ENCODE results near the gene PCDHA12. TPM values are rescaled to one million over a fixed set of nuclear protein-coding genes. Genes with fewer than 3 reads are reported as not detected.
"Not testable (repeated sequence)": the region's sequence is repeated elsewhere in the genome, so short reads cannot be mapped to it uniquely, and the experiment has no call there.

PCDHA12 gene
- total and polyA plus RNA-seq, 7 donors: 0.01 to 0.06 TPM; not detected in 5

DNA sequence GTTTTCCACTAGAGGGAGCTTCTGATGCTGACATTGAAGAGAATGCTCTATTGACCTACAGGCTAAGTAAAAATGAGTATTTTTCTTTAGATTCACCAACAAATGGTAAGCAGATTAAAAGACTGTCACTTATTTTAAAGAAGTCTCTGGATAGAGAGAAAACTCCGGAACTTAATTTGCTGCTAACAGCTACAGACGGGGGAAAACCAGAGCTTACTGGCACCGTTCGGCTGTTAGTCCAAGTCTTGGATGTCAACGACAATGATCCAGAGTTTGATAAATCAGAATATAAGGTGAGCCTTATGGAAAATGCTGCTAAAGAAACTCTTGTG, 5.6 kb upstream of the PCDHA12 start:
- DNase-seq: no peak
- Histone ChIP-seq H3K27me3 (ENCODE audit: insufficient read depth in 3 of 3, low read length in 2 of 3) (peaks cover 0 to 16% (median 1%) of the 10 kb centered on the region in 3 donors), H3K9me3 (peaks cover 10% of the 10 kb centered on the region), H3K4me1 (no peaks in the 10 kb centered on the region), H3K27ac (no peak overlapping the region), H3K4me3 (no peak overlapping the region), H3K36me3 (ENCODE audit: insufficient read depth in 1 of 2, low read depth in 1 of 2) (no peaks in the 10 kb centered on the region)
- TF ChIP-seq, protein P1, sequence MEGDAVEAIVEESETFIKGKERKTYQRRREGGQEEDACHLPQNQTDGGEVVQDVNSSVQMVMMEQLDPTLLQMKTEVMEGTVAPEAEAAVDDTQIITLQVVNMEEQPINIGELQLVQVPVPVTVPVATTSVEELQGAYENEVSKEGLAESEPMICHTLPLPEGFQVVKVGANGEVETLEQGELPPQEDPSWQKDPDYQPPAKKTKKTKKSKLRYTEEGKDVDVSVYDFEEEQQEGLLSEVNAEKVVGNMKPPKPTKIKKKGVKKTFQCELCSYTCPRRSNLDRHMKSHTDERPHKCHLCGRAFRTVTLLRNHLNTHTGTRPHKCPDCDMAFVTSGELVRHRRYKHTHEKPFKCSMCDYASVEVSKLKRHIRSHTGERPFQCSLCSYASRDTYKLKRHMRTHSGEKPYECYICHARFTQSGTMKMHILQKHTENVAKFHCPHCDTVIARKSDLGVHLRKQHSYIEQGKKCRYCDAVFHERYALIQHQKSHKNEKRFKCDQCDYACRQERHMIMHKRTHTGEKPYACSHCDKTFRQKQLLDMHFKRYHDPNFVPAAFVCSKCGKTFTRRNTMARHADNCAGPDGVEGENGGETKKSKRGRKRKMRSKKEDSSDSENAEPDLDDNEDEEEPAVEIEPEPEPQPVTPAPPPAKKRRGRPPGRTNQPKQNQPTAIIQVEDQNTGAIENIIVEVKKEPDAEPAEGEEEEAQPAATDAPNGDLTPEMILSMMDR (IDR thresholded peaks at IDR 0.05): no peak
- 50 to 54% (median 52%) methylated on average over 5 of the region's 5 CpGs for WGBS, 3 donors
- intact Hi-C loops (cut with DNase I): no loop called here
- no peak for ATAC-seq

GRCh38 chr5:140870221-140871201, 4.6 kb upstream of the PCDHA12 start:
- no peak for ATAC-seq
- Histone ChIP-seq H3K36me3 (ENCODE audit: insufficient read depth in 1 of 2, low read depth in 1 of 2) (no peaks in the 10 kb centered on the region), H3K27me3 (ENCODE audit: insufficient read depth in 3 of 3, low read length in 2 of 3) (peaks cover 0 to 26% (median 3%) of the 10 kb centered on the region in 3 donors), H3K9me3 (peaks cover 10% of the 10 kb centered on the region), H3K4me3 (no peak overlapping the region), H3K4me1 (no peaks in the 10 kb centered on the region), H3K27ac (no peak overlapping the region)
- TF ChIP-seq, protein P1 (IDR thresholded peaks at IDR 0.05): no peak
- 36 to 48% (median 39%) methylated on average over 102 to 114 of the region's 114 CpGs for WGBS, 3 donors
- intact Hi-C loops (cut with DNase I): no loop called here
- DNase-seq: no peak

DNA sequence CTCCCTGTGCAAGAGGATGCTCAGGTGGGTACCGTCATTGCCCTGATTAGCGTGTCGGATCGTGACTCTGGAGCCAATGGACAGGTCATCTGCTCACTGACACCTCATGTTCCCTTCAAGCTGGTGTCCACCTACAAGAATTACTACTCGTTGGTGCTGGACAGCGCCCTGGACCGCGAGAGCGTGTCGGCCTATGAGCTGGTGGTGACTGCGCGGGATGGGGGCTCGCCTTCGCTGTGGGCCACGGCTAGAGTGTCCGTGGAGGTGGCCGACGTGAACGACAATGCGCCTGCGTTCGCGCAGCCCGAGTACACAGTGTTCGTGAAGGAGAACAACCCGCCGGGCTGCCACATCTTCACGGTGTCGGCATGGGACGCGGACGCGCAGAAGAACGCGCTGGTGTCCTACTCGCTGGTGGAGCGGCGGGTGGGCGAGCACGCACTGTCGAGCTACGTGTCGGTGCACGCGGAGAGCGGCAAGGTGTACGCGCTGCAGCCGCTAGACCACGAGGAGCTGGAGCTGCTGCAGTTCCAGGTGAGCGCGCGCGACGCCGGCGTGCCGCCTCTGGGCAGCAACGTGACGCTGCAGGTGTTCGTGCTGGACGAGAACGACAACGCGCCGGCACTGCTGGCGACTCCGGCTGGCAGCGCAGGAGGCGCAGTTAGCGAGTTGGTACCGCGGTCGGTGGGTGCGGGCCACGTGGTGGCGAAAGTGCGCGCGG, 1.6 kb downstream of the PCDHA12 start:
- H3K9me3 ChIP-seq; H3K4me1 ChIP-seq; DNase-seq; ATAC-seq; H3K4me3 ChIP-seq; intact Hi-C loops (cut with DNase I); H3K27ac ChIP-seq; H3K36me3 ChIP-seq (ENCODE audit: insufficient read depth in 1 of 2, low read depth in 1 of 2): not testable (repeated sequence)
- peaks cover 0 to 37% (median 2%) of the 10 kb centered on the region in 3 donors for H3K27me3 ChIP-seq (ENCODE audit: insufficient read depth in 3 of 3, low read length in 2 of 3)
- WGBS, 3 donors: 31 to 43% (median 35%) methylated on average over 75 to 80 of the region's 80 CpGs

GRCh38 chr5:140877262-140877581, 2.1 kb downstream of the PCDHA12 start:
- 36 to 47% (median 42%) methylated on average over 37 of the region's 37 CpGs for WGBS, 3 donors
- Histone ChIP-seq H3K4me3 (no peak overlapping the region), H3K9me3 (peaks cover 4% of the 10 kb centered on the region), H3K36me3 (ENCODE audit: insufficient read depth in 1 of 2, low read depth in 1 of 2) (no peaks in the 10 kb centered on the region), H3K27ac (no peak overlapping the region), H3K27me3 (ENCODE audit: insufficient read depth in 3 of 3, low read length in 2 of 3) (peaks cover 0 to 42% (median 2%) of the 10 kb centered on the region in 3 donors), H3K4me1 (no peaks in the 10 kb centered on the region)
- ATAC-seq (no peak), DNase-seq (no peak)
- intact Hi-C loops (cut with DNase I): no loop called here
- TF ChIP-seq, protein P1 (IDR thresholded peaks at IDR 0.05): no peak

All from psoas muscle (tissue), 8 donors.